Measurements from ENCODE around the gene SAP130.

GRCh38 chr2:128062571-128062970, 34.7 kb upstream of the SAP130 start:
- TF ChIP-seq CTCF (IDR thresholded peaks at IDR 0.05): no peak
- TF ChIP-seq POLR2A (IDR thresholded peaks at IDR 0.05): no peak

Data from adrenal gland (tissue), 5 donors.